IPS-20b (cell line): ENCODE measurements around the gene LRP5.

Experiments
- H3K27ac ChIP-seq: one replicate; pipeline ENCODE4 v1.5.1; 2013; ENCODE audit warnings: low read length
- H3K27me3 ChIP-seq: 2 replicates; pipeline ENCODE4 v1.6.1; 2013; ENCODE audit warnings: mild to moderate bottlenecking, low read length, inconsistent platforms; ENCODE audit not compliant: insufficient read depth
- H3K36me3 ChIP-seq: 2 replicates; pipeline ENCODE4 v1.6.1; 2013; ENCODE audit warnings: low read depth, mild to moderate bottlenecking, inconsistent platforms, low read length, moderate library complexity; ENCODE audit not compliant: insufficient read depth
- H3K4me1 ChIP-seq: 2 replicates; pipeline ENCODE4 v1.6.1; 2013; ENCODE audit warnings: mild to moderate bottlenecking, control low read depth, inconsistent platforms, low read length, moderate library complexity; ENCODE audit not compliant: insufficient read depth
- H3K4me3 ChIP-seq: 2 replicates; pipeline ENCODE4 v1.5.1; 2013; ENCODE audit warnings: mild to moderate bottlenecking, low read length, inconsistent platforms
- H3K9ac ChIP-seq: 2 replicates; pipeline ENCODE4 v1.6.1; 2013; ENCODE audit warnings: low read depth, mild to moderate bottlenecking, inconsistent platforms, low read length, moderate library complexity
- H3K9me3 ChIP-seq: 2 replicates; pipeline ENCODE4 v1.6.1; 2013; ENCODE audit warnings: mild to moderate bottlenecking, low read depth, low read length, inconsistent platforms; ENCODE audit not compliant: insufficient read depth

The LRP5 gene

GRCh38 chr11:68300076-68300830, 12.1 kb upstream of the LRP5 start:
- no peaks in the 10 kb centered on the region; the same call in 1 of the 2 replicates for H3K4me1 ChIP-seq
- H3K36me3 ChIP-seq = no peaks in the 10 kb centered on the region
- H3K9ac ChIP-seq = no peak overlapping the region
- peaks cover 4% of the 10 kb centered on the region; the same call in 1 of the 2 replicates for H3K27me3 ChIP-seq
- peaks cover 18% of the 10 kb centered on the region for H3K9me3 ChIP-seq
- H3K27ac ChIP-seq = no peak overlapping the region
- H3K4me3 ChIP-seq = no peak overlapping the region

GRCh38 chr11:68302256-68302655, 10.1 kb upstream of the LRP5 start:
- Histone ChIP-seq H3K4me3 (no peak overlapping the region), H3K4me1 (no peaks in the 10 kb centered on the region; the same call in 1 of the 2 replicates), H3K9me3 (peaks cover 18% of the 10 kb centered on the region), H3K27me3 (0 out of 2 replicates have a peak, but pooled peaks cover 2% of the 10 kb centered on the region), H3K27ac (no peak overlapping the region), H3K36me3 (no peaks in the 10 kb centered on the region), H3K9ac (no peak overlapping the region)

GRCh38 chr11:68302670-68303069, 9.7 kb upstream of the LRP5 start:
- H3K27ac ChIP-seq = no peak overlapping the region
- no peak overlapping the region for H3K9ac ChIP-seq
- no peaks in the 10 kb centered on the region; the same call in 1 of the 2 replicates for H3K4me1 ChIP-seq

GRCh38 chr11:68303083-68303482, 9.3 kb upstream of the LRP5 start:
- H3K4me1 ChIP-seq = no peaks in the 10 kb centered on the region
- no peak overlapping the region for H3K4me3 ChIP-seq
- peaks cover 18% of the 10 kb centered on the region for H3K9me3 ChIP-seq
- H3K27me3 ChIP-seq = no peaks in the 10 kb centered on the region
- H3K9ac ChIP-seq = no peak overlapping the region
- no peak overlapping the region for H3K27ac ChIP-seq
- no peaks in the 10 kb centered on the region for H3K36me3 ChIP-seq

More at GRCh38 chr11:68302670-68303069, 9.7 kb upstream of the LRP5 start:
- Histone ChIP-seq H3K4me3 (no peak overlapping the region), H3K9me3 (peaks cover 18% of the 10 kb centered on the region), H3K36me3 (no peaks in the 10 kb centered on the region), H3K27me3 (no peaks in the 10 kb centered on the region)

GRCh38 chr11:68303982-68304780, 8.2 kb upstream of the LRP5 start:
- no peak overlapping the region for H3K9ac ChIP-seq
- no peaks in the 10 kb centered on the region for H3K27me3 ChIP-seq
- no peaks in the 10 kb centered on the region for H3K36me3 ChIP-seq
- H3K9me3 ChIP-seq = peaks cover 18% of the 10 kb centered on the region
- H3K4me3 ChIP-seq = no peak overlapping the region
- H3K27ac ChIP-seq = no peak overlapping the region
- no peaks in the 10 kb centered on the region for H3K4me1 ChIP-seq

GRCh38 chr11:68306636-68307035, 5.8 kb upstream of the LRP5 start:
- no peaks in the 10 kb centered on the region for H3K36me3 ChIP-seq
- H3K27ac ChIP-seq = no peak overlapping the region
- H3K9ac ChIP-seq = no peak overlapping the region
- peaks cover 18% of the 10 kb centered on the region for H3K9me3 ChIP-seq
- H3K4me1 ChIP-seq = no peaks in the 10 kb centered on the region
- H3K4me3 ChIP-seq = no peak overlapping the region
- H3K27me3 ChIP-seq = peaks cover 3% of the 10 kb centered on the region

GRCh38 chr11:68308068-68308467, 4.3 kb upstream of the LRP5 start:
- Histone ChIP-seq H3K36me3 (no peaks in the 10 kb centered on the region), H3K9ac (no peak overlapping the region), H3K4me1 (no peaks in the 10 kb centered on the region), H3K27ac (no peak overlapping the region), H3K9me3 (peaks cover 17% of the 10 kb centered on the region), H3K4me3 (no peak overlapping the region), H3K27me3 (peaks cover 7% of the 10 kb centered on the region)

GRCh38 chr11:68309621-68310185, 2.7 kb upstream of the LRP5 start:
- Histone ChIP-seq H3K27ac (no peak overlapping the region), H3K4me1 (peaks cover 11% of the 10 kb centered on the region; the same call in 1 of the 2 replicates), H3K9ac (no peak overlapping the region), H3K27me3 (peaks cover 7% of the 10 kb centered on the region), H3K36me3 (no peaks in the 10 kb centered on the region), H3K9me3 (0 out of 2 replicates have a peak, but pooled peaks cover under 1% of the 10 kb centered on the region), H3K4me3 (no peak overlapping the region)

GRCh38 chr11:68311160-68312116, 953 bp upstream of the LRP5 start:
- Histone ChIP-seq H3K27me3 (peaks cover 7% of the 10 kb centered on the region), H3K9ac (no peak overlapping the region), H3K27ac (no peak overlapping the region), H3K4me1 (peaks cover 18% of the 10 kb centered on the region; the same call in 1 of the 2 replicates), H3K36me3 (no peaks in the 10 kb centered on the region), H3K9me3 (no peaks in the 10 kb centered on the region), H3K4me3 (peak overlapping the region; percentile 54; the same call in 1 of the 2 replicates)

- H3K9ac ChIP-seq = peak overlapping the region; percentile 63; the same call in 1 of the 2 replicates
- H3K4me1 ChIP-seq = peaks cover 22% of the 10 kb centered on the region; the same call in 1 of the 2 replicates
- H3K9me3 ChIP-seq = no peaks in the 10 kb centered on the region
- H3K27ac ChIP-seq = no peak overlapping the region
- H3K36me3 ChIP-seq = no peaks in the 10 kb centered on the region
- H3K27me3 ChIP-seq = peaks cover 7% of the 10 kb centered on the region
- peak overlapping the region; percentile 66 for H3K4me3 ChIP-seq
Observed at GRCh38 chr11:68312780-68313573, 586 bp downstream of the LRP5 start.
